H54 (cell line): ENCODE measurements around the gene BEST3.
"Not testable (repeated sequence)": the region's sequence is repeated elsewhere in the genome, so short reads cannot be mapped to it uniquely, and the experiment has no call there.

Experiments
- DNase-seq: peaks from one replicate; pipeline ENCODE4 v3.0.0; 2011; ENCODE audit warnings: low spot score, mixed read lengths; ENCODE audit not compliant: insufficient read length
- FAIRE-seq: peaks from 3 replicates; lab custom pipeline; 2011; peaks lifted over from hg19 to GRCh38; lab: Jason Lieb, UNC
- POLR2A ChIP-seq: IDR thresholded peaks from 2 replicates; pipeline ENCODE4 v1.6.1; 2011; ENCODE audit warnings: low read depth, mild to moderate bottlenecking, low read length

BEST3 gene

GRCh38 chr12:69616025-69616424 is 83.1 kb downstream of the BEST3 start:
- FAIRE-seq: no peak
- no peak for TF ChIP-seq POLR2A
- no peak for DNase-seq

- DNase-seq (no peak), FAIRE-seq (no peak)
- no peak for TF ChIP-seq POLR2A
Observed at GRCh38 chr12:69613351-69613750, 85.8 kb downstream of the BEST3 start.

- DNase-seq: no peak
- TF ChIP-seq POLR2A: no peak
- no peak for FAIRE-seq
Observed at GRCh38 chr12:69610729-69611128, 88.4 kb downstream of the BEST3 start, which contains the start of gene LRRC10. LRRC10 (minus strand) TSS chr12:69610907; CDS start chr12:69610838, 69 bp downstream.

- no peak for DNase-seq
- TF ChIP-seq POLR2A: no peak
- FAIRE-seq: no peak
Observed at GRCh38 chr12:69610126-69610525, 89.0 kb downstream of the BEST3 start.

GRCh38 chr12:69608114-69608513 is 91.0 kb downstream of the BEST3 start:
- FAIRE-seq (no peak), DNase-seq (no peak)
- TF ChIP-seq POLR2A: no peak

- not testable (repeated sequence) for FAIRE-seq, DNase-seq
Observed at GRCh38 chr12:69604275-69604674, 94.8 kb downstream of the BEST3 start.
